AG04450 (cell line): ENCODE measurements around the gene HLA-DQB2. TPM values are rescaled to one million over a fixed set of nuclear protein-coding genes. Genes with fewer than 3 reads are reported as not detected.
"Not testable (repeated sequence)": the region's sequence is repeated elsewhere in the genome, so short reads cannot be mapped to it uniquely, and the experiment has no call there.

Experiments
- CTCF ChIA-PET: fragments of 300-600, 350-600 bp; formaldehyde crosslinking; extraction: SDS; loops from one replicate; lab custom pipeline; 2022; ENCODE audit warnings: antibody characterized with exemption, inconsistent platforms; lab: Charles Lee
- POLR2A ChIA-PET: fragments of 350-600 bp; formaldehyde crosslinking; extraction: SDS; loops from one replicate; lab custom pipeline; 2021; ENCODE audit warnings: antibody characterized with exemption, inconsistent platforms; lab: Yijun Ruan, JAX
- DNase-seq: peaks from one replicate; pipeline ENCODE4 v3.0.0-alpha.2; 2011; ENCODE audit warnings: low read depth, low spot score
- H3K27ac ChIP-seq: one replicate; pipeline ENCODE4 v1.5.1; 2012; ENCODE audit warnings: low read depth, low read length, control low read depth
- H3K27me3 ChIP-seq: one replicate; pipeline ENCODE4 v1.6.0; 2012; ENCODE audit warnings: low read length; ENCODE audit not compliant: control insufficient read depth, insufficient read depth
- H3K4me3 ChIP-seq: 2 replicates; pipeline ENCODE4 v1.5.1; 2011; ENCODE audit warnings: mild to moderate bottlenecking, low read depth, low read length, control low read depth
- H3K9me3 ChIP-seq: 2 replicates; pipeline ENCODE4 v1.5.1; 2012; ENCODE audit warnings: low read length; ENCODE audit not compliant: control insufficient read depth, insufficient read depth
- CTCF ChIP-seq: IDR thresholded peaks from 2 replicates; pipeline ENCODE4 v1.5.1; 2011; ENCODE audit warnings: low read depth, low read length, control low read depth, inconsistent platforms
- polyA plus RNA-seq: library from polyadenylated mRNA; depleted of rRNA; stranded (reverse); fragments of >200 nt; gene quantifications from 2 replicates; pipeline ENCODE4 v1.2.3, GENCODE V29; 2011

Gene HLA-DQB2
- polyA plus RNA-seq, 1 experiment = not detected

GRCh38 chr6:32761072-32761471 lies 2.3 kb downstream of the HLA-DQB2 start:
- CTCF ChIA-PET = interaction anchor here (1.3 kb wide), 1 partner anchor 25 kb away, joined by 3 read pairs; no protein-coding TSS in a partner anchor
- H3K4me3 ChIP-seq = no peak overlapping the region
- H3K27ac ChIP-seq = no peak overlapping the region
- no peaks in the 10 kb centered on the region for H3K9me3 ChIP-seq
- DNase-seq = no peak
- peaks cover 6% of the 10 kb centered on the region for H3K27me3 ChIP-seq
- TF ChIP-seq CTCF = no peak
- POLR2A ChIA-PET = no interaction called here

DNA sequence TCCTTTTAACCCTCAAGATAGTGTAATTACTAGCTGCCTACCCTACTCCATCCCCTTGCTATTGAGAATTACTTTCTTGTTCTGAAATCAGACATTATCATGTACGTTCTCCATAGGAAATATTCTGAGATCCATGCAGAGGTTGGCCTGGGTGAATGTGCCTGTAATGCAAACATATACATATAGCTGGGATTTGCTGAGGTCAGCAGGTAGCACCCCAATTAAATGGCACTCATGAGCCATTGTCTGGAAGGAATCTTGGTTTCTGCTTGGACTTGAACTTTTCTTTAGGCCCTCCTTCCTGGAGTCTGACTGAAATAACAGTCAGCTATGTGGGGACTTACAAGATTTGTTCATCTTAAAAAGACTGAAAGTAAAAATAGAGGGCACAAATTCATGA lies 3.7 kb downstream of the HLA-DQB2 start:
- Histone ChIP-seq H3K27me3 (peaks cover 6% of the 10 kb centered on the region), H3K4me3 (no peak overlapping the region), H3K9me3 (no peaks in the 10 kb centered on the region), H3K27ac (no peak overlapping the region)
- ChIA-PET POLR2A (no interaction called here), CTCF (no interaction called here)
- DNase-seq = no peak
- TF ChIP-seq CTCF = no peak

GRCh38 chr6:32752580-32752979 lies 10.8 kb downstream of the HLA-DQB2 start:
- Histone ChIP-seq H3K27ac (no peak overlapping the region), H3K27me3 (no peaks in the 10 kb centered on the region), H3K4me3 (no peak overlapping the region), H3K9me3 (no peaks in the 10 kb centered on the region)
- ChIA-PET CTCF (no interaction called here), POLR2A (no interaction called here)
- DNase-seq = no peak
- no peak for TF ChIP-seq CTCF

DNA sequence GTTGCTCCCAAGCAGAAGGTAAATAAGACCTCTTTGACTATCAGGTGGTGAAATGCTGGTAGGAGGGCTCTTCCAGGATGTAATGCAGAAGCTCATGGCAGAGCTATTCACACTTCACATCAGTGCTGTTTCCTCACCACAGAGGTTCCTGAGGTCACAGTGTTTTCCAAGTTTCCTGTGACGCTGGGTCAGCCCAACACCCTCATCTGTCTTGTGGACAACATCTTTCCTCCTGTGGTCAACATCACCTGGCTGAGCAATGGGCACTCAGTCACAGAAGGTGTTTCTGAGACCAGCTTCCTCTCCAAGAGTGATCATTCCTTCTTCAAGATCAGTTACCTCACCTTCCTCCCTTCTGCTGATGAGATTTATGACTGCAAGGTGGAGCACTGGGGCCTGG lies 17.7 kb downstream of the HLA-DQB2 start:
- H3K9me3 ChIP-seq, POLR2A ChIA-PET, CTCF ChIA-PET, H3K27ac ChIP-seq, DNase-seq, H3K4me3 ChIP-seq, H3K27me3 ChIP-seq: not testable (repeated sequence)

DNA sequence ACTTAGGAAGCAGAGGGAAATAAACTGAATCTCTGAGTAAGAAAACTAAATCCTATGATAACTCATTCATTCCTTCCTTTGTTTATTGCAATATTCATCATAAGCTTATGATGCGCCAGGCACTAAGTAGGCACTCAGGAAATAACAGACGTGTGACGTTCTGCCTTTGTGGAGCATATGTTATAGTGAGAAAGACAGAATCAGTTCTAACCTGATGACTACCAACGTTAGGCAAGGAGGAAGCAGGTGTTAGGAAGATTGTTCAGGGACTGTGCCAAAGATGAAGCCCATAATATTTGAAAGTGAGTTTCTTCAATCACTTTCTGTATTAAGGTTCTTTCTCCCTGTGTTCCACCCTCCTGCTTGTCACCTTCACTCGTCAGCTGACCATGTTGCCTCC lies 18.6 kb downstream of the HLA-DQB2 start:
- POLR2A ChIA-PET = no interaction called here
- TF ChIP-seq CTCF = no peak
- Histone ChIP-seq H3K27ac (no peak overlapping the region), H3K4me3 (no peak overlapping the region), H3K27me3 (no peaks in the 10 kb centered on the region), H3K9me3 (no peaks in the 10 kb centered on the region)
- no peak for DNase-seq
- CTCF ChIA-PET = no interaction called here

DNA sequence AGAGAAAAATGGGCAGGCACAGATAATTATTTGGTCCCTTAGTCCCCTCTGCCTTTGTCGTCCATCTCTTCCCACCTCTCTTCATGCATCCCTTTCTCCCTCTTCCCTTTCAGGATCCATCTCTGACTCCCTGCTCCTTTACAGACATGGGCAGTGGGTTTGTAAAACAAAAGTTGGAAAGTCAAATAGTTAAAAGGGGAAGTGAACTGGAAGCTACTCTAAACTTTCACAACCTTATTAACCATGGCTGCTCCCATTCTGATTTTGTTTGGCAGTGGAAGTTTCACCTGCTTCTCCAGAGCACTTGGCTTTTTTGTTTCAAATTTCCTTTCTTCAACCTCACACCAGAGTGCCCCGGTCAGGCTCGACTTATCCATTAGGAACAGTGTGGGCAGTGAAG lies 21.0 kb downstream of the HLA-DQB2 start:
- H3K27me3 ChIP-seq = no peaks in the 10 kb centered on the region
- no peaks in the 10 kb centered on the region for H3K9me3 ChIP-seq
- DNase-seq = no peak
- ChIA-PET CTCF (no interaction called here), POLR2A (no interaction called here)
- no peak overlapping the region for H3K4me3 ChIP-seq
- TF ChIP-seq CTCF = no peak
- H3K27ac ChIP-seq = no peak overlapping the region
